A549 (cell line): ENCODE data around the gene ACTRT2.

Source experiments
- CHD4 ChIP-seq: fragments of 200-600 bp; sonication (generic); IDR thresholded peaks from 2 replicates; pipeline ENCODE4 v1.6.1; 2016; ENCODE audit warnings: antibody characterized with exemption, mild to moderate bottlenecking, borderline replicate concordance
- HOXA7 ChIP-seq: fragments of 250-450 bp; sonication (Bioruptor Pico); IDR thresholded peaks from 2 replicates; pipeline ENCODE4 v1.5.0; 2020; ENCODE audit warnings: mild to moderate bottlenecking, moderate library complexity
- MAFK ChIP-seq: fragments of 450-650 bp; IDR thresholded peaks from 2 replicates; pipeline ENCODE4 v1.6.1; 2014; ENCODE audit not compliant: partially characterized antibody
- MAZ ChIP-seq: fragments of 150-350 bp; IDR thresholded peaks from 2 replicates; pipeline ENCODE4 v1.6.1; 2014; ENCODE audit warnings: antibody characterized with exemption, low read depth, low read length, borderline replicate concordance
- NR3C1 ChIP-seq: fragments of >200 bp; sonication (Bioruptor Twin); formaldehyde crosslinking; IDR thresholded peaks from 3 replicates; pipeline ENCODE4 v1.6.1; 2017
- PHF8 ChIP-seq: fragments of 200-600 bp; sonication (generic); IDR thresholded peaks from 2 replicates; pipeline ENCODE4 v1.6.1; 2016; ENCODE audit warnings: low read depth, mild to moderate bottlenecking, antibody characterized with exemption, moderate library complexity, borderline replicate concordance
- POLR2A ChIP-seq: IDR thresholded peaks from 2 replicates; pipeline ENCODE4 v1.6.1; 2012; ENCODE audit warnings: mild to moderate bottlenecking, low read length
- TF ChIP-seq, protein P1 (sequence below): fragments of >200 bp; sonication (Bioruptor Twin); formaldehyde crosslinking; IDR thresholded peaks from 3 replicates; pipeline ENCODE4 v1.5.1; 2016

GRCh38 chr1:3029481-3029961, 8.3 kb downstream of the ACTRT2 start:
- TF ChIP-seq CHD4, result no peak
- no peak for TF ChIP-seq HOXA7 (CRISPR knock-in tag)
- TF ChIP-seq PHF8, result no peak
- TF ChIP-seq POLR2A, result no peak
- TF ChIP-seq, protein P1, sequence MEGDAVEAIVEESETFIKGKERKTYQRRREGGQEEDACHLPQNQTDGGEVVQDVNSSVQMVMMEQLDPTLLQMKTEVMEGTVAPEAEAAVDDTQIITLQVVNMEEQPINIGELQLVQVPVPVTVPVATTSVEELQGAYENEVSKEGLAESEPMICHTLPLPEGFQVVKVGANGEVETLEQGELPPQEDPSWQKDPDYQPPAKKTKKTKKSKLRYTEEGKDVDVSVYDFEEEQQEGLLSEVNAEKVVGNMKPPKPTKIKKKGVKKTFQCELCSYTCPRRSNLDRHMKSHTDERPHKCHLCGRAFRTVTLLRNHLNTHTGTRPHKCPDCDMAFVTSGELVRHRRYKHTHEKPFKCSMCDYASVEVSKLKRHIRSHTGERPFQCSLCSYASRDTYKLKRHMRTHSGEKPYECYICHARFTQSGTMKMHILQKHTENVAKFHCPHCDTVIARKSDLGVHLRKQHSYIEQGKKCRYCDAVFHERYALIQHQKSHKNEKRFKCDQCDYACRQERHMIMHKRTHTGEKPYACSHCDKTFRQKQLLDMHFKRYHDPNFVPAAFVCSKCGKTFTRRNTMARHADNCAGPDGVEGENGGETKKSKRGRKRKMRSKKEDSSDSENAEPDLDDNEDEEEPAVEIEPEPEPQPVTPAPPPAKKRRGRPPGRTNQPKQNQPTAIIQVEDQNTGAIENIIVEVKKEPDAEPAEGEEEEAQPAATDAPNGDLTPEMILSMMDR, result no peak
- no peak for TF ChIP-seq MAZ
- TF ChIP-seq NR3C1, result no peak
- no peak for TF ChIP-seq MAFK
